Large intestine (tissue), 3 donors: ENCODE results near the gene TSPAN14. TPM values are rescaled to one million over a fixed set of nuclear protein-coding genes. Genes with fewer than 3 reads are reported as not detected.
A peak's percentile ranks its signal among the peaks of the same experiment; 100 is the strongest.

Experiments
- DNase-seq, 2 donors: peaks; one replicate each; pipeline versions ENCODE4 v3.0.0 to v3.0.0-alpha.2; 2013
- H3K27ac ChIP-seq: one replicate; pipeline ENCODE4 v1.5.1; 2013; ENCODE audit warnings: low read length
- H3K27me3 ChIP-seq: 2 replicates; pipeline ENCODE4 v1.6.1; 2013; ENCODE audit warnings: low read length; ENCODE audit not compliant: control insufficient read depth, insufficient read depth
- H3K36me3 ChIP-seq: 2 replicates; pipeline ENCODE4 v1.6.1; 2013; ENCODE audit warnings: low read length; ENCODE audit not compliant: control insufficient read depth, insufficient read depth
- H3K4me1 ChIP-seq: one replicate; pipeline ENCODE4 v1.6.1; 2013; ENCODE audit warnings: low read length; ENCODE audit not compliant: control insufficient read depth, insufficient read depth
- H3K4me3 ChIP-seq: one replicate; pipeline ENCODE4 v1.5.1; 2013; ENCODE audit warnings: low read length
- H3K9me3 ChIP-seq: one replicate; pipeline ENCODE4 v1.6.1; 2013; ENCODE audit warnings: mild to moderate bottlenecking, low read depth, low read length, moderate library complexity; ENCODE audit not compliant: control insufficient read depth
- WGBS: methylation state at CpG from one replicate; pipeline ENCODE4 v1.1.5; 2013; ENCODE audit warnings: low lambda C conversion rate; ENCODE audit not compliant: insufficient coverage; 5-methylcytosine and 5-hydroxymethylcytosine counted together
- polyA plus RNA-seq: library from polyadenylated mRNA; unstranded; fragments of 120-200 nt; gene quantifications from one replicate; pipeline ENCODE4 v1.2.1, GENCODE V29; 2013

The TSPAN14 gene
- polyA plus RNA-seq, 1 donor = 64.7 TPM

DNA sequence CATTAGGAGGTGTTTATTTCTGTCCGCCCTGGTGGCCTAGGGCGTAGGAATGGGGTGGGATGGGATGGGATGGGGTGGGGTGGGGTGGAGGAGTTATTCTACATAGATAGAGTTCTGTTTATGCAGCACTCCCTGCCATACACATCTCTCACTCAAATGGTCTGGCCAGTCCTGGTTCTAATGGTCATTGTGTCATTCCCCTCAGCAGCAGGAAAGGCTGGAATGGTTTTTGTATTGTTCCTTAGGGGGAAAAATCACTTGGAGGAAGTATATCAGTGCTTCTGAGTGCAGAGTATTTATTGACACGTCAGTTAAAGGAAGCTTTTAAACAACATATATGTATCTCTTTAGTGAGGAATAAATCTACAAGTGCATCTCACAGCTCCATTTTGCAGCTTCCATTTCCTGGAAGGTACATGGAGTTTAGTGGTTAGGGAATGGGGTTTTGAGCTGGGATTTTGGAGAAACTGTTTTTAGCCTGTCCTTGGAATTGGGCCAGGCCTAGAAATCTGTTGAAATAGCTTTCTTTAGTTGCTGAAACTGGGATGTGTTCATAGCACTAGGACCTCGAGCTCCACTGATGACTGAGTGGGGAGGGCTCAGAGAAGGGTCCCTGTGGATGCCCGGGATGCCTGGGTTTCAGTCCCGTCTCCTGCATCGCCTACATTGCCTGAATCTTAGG lies 8.3 kb downstream of the TSPAN14 start:
- no peak overlapping the region for H3K27ac ChIP-seq
- no peaks in the 10 kb centered on the region for H3K9me3 ChIP-seq
- WGBS = no CpG with 5 or more reads among the region's 7 CpGs
- no peak for DNase-seq
- H3K4me1 ChIP-seq = peaks cover 76% of the 10 kb centered on the region
- H3K27me3 ChIP-seq = no peaks in the 10 kb centered on the region
- H3K36me3 ChIP-seq = no peaks in the 10 kb centered on the region
- H3K4me3 ChIP-seq = no peak overlapping the region

DNA sequence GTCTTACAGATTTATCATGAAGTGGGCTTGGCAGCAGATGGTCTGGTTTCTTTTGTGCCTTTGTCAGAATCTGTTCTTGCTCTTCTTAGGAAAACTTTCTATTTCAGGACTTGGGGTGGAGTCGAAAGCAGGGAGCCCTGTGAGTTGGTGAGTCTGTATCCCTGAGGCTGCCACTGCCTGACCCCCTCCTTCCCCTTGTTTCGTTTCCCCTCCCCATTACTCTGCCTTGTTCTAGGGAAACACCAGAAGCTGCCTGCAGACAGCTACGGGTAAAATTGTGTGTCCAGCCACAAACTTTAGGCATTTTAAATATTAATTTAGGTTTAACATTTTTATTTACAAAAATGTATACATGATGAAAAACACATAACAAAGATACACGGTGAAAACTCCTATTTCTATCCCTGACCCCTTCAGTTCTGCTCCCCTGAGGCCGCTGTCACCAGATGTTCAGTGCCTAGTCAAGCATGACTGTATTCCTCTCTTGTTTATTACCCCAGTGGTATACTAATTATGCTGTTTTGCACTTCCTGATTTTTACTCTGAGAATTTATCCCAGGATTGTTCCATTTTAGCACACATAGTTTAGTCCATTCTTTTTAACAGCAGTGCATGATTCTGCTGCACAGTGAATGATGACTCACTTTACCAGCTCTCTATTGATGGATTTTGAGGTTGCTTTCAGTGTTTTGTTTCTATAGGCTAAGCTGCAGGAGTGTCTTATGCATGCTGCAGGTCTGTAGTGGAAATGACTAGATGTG lies 9.1 kb downstream of the TSPAN14 start:
- H3K4me1 ChIP-seq = peaks cover 70% of the 10 kb centered on the region
- no peak for DNase-seq
- H3K9me3 ChIP-seq = no peaks in the 10 kb centered on the region
- no peaks in the 10 kb centered on the region for H3K27me3 ChIP-seq
- no peak overlapping the region for H3K4me3 ChIP-seq
- H3K36me3 ChIP-seq = no peaks in the 10 kb centered on the region
- WGBS = 43% methylated on average over 2 of the region's 5 CpGs
- H3K27ac ChIP-seq = no peak overlapping the region

DNA sequence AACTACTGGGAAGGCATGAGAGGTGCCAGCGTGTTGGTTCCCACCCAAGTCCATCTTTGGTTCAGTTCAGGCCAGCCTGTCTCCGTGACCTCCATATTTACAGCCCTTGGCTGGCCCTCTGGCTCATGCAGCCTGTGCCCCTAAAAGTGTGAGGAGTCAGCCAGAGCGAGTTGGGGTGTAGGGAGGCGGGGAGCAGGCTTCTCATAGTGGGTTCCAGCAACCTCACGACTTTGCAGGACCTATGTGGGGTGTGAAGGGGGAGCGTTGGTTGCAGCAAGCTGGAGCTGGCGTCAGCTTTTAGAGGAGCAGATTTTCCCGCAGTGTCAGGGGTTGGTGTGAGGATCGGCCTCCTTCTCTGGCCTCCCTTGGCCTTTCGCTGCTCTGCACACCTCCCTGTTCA lies 9.8 kb downstream of the TSPAN14 start:
- H3K4me1 ChIP-seq = peaks cover 63% of the 10 kb centered on the region
- no peaks in the 10 kb centered on the region for H3K27me3 ChIP-seq
- no peak overlapping the region for H3K27ac ChIP-seq
- WGBS = no CpG with 5 or more reads among the region's 10 CpGs
- H3K36me3 ChIP-seq = peaks cover 5% of the 10 kb centered on the region
- no peak overlapping the region for H3K4me3 ChIP-seq
- H3K9me3 ChIP-seq = no peaks in the 10 kb centered on the region
- DNase-seq = no peak

DNA sequence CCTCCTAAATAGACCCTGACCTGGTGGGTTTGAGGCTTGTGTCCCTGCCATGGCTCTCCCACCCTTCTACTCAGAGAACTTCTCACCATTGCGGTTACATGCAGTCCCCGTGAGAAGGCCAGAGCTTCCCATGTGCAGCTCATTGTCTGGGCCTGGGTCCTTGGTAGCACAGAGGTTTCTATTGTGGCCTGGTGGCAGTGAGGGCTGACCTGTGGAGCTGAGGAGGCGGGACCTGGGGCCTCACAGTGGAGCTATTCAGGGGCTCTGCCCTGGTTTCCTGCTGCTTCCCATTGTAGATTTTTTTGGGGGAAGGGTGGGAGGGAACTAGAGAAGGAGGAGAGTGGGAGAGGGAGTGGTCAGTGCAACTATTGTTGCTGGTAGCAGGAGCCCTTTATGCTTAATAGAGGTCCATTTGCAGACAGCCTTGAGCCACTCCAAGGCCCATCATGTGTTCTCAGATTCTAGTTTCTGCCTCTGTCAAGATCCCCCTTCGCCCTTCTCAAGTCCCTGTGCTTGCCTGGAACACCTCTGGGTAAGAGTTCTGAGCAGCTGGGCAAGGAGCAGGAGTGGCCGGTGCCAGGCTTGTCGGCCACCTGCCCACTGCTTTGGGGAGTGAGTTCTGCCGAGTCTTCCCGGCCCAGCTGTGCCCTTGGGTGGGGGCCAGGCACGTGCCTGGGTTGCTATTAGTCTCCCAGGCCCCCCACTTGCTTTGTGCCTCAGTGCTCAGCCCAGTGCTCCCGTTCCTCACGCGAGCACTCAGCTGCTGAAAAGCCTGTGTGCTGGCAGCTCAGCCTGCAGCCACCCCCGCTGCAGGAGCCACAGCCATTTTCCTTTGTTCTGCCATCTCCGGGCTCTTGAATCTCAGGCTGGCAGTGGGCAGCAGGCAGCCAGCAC lies 10.7 kb downstream of the TSPAN14 start:
- no peak overlapping the region for H3K4me3 ChIP-seq
- DNase-seq = peak in 1 of 2 donors; percentile 35

DNA sequence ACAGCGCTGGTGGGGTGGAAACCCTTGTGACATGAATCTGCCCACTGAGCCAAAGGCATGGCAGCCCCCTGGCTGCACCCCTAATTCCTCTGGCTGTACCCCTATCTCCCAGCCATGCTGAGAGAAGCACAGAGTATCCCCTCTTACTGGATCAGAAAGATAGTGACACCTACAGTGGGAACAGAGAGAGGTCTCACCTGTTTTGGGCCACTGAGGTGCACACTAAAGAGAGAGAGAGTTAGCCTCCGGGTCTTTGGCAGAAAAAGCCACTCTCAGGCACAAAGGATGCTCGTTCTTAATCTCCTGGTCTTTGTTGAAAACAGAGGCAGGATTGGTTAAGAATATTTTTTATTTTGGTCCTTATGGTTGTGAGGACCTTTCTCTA lies 11.3 kb downstream of the TSPAN14 start:
- Histone ChIP-seq H3K27ac (peak overlapping the region; percentile 28), H3K27me3 (no peaks in the 10 kb centered on the region), H3K4me1 (peaks cover 50% of the 10 kb centered on the region), H3K36me3 (peaks cover 14% of the 10 kb centered on the region), H3K4me3 (no peak overlapping the region), H3K9me3 (no peaks in the 10 kb centered on the region)
- no CpG with 5 or more reads among the region's 3 CpGs for WGBS
- no peak for DNase-seq

More for the DNA sequence above, 10.7 kb downstream of the TSPAN14 start:
- H3K4me1 ChIP-seq = peaks cover 56% of the 10 kb centered on the region
- WGBS = no CpG with 5 or more reads among the region's 14 CpGs
- H3K9me3 ChIP-seq = no peaks in the 10 kb centered on the region
- H3K36me3 ChIP-seq = peaks cover 10% of the 10 kb centered on the region
- H3K27me3 ChIP-seq = no peaks in the 10 kb centered on the region
- peak overlapping the region; percentile 28 for H3K27ac ChIP-seq

DNA sequence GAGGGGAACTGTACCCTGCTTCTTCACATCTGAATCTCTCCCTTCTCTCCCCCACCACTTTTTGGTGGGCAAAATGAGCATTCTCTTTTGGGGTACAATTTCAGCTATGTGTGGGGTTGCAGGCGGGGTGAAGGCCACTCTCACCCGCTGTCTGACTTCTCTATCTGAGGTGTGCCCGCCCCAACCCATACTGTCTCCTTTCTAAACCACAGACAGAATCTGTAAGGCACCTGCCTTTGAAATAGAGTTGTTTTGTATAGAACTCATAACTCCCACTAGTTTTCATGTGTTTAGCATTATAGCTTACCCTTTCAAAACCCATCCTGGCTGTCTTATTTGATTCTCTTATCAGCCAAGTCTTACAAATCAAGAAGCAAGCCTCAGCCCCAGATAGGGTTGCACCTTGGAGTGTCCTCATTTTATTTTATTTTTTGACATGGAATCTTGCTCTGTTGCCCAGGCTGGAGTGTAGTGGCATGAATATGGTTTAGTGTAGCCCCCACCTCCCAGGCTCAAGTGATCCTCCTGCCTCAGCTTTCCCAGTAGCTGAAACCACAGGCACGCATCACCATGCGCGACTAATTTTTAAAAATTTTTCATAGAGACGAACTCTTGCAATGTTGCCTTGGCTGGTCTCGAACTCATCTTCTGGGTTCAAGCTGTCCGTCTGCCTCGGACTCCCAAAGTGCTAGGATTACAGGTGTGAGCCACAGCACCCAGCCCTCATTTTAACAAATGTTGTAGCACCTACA lies 11.9 kb downstream of the TSPAN14 start:
- 72% methylated on average over 2 of the region's 10 CpGs for WGBS
- peaks cover 20% of the 10 kb centered on the region for H3K36me3 ChIP-seq
- H3K4me3 ChIP-seq = no peak overlapping the region
- H3K27me3 ChIP-seq = no peaks in the 10 kb centered on the region
- H3K9me3 ChIP-seq = no peaks in the 10 kb centered on the region
- H3K27ac ChIP-seq = no peak overlapping the region
- DNase-seq = no peak
- H3K4me1 ChIP-seq = peaks cover 44% of the 10 kb centered on the region

DNA sequence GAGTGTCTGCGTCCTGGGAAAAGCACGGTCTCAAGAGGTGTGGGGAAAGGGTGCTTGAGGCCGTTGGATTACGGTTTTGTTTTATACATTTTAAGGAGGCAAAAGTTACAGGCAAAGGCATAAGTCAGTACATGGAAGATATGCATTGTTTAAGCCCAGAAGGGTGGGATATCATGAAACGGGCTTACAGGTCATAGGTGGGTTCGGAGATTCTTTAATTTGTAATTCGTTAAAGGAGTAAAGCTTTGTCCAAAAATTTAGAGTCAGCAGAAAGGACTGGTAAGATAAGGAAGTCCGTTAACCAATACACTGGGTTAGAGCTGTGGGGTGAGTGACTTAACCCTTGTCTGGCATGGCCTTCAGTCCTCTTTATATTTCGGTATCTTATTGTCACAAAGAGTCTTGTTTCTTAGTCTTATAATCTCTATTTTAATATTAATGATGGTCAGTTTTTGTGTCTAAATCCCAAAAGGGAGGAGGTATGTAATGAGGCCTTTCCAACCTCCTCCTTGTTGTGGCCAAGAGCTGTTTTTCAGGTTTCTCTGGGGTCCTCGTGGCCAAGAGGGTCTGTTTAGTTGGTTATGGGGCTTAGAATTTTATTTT lies 12.7 kb downstream of the TSPAN14 start:
- no peak for DNase-seq
- H3K27me3 ChIP-seq = no peaks in the 10 kb centered on the region
- H3K4me1 ChIP-seq = peaks cover 36% of the 10 kb centered on the region
- H3K36me3 ChIP-seq = peaks cover 25% of the 10 kb centered on the region
- H3K27ac ChIP-seq = no peak overlapping the region
- WGBS = 69% methylated on average over 3 of the region's 10 CpGs
- no peak overlapping the region for H3K4me3 ChIP-seq
- no peaks in the 10 kb centered on the region for H3K9me3 ChIP-seq

DNA sequence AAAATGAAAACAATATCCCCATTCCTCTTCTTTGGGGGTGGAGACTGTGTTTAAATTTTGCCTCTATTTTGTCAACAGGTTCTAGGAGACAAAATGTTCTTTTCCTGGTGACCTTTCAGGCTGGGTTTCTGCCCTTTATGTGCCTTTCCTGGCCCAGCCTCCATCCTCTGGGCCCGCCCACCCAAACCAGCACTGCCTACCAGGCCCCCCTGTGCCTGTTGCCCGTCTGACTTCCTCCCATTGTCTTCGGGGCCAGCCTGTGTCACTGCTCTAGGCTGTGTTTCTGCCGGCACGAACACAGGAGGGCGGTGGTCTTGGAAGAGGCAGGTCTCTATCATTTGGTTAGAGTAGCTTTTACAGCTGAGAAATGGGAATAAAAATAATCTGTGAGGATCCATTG lies 13.9 kb downstream of the TSPAN14 start:
- H3K4me3 ChIP-seq = no peak overlapping the region
- H3K36me3 ChIP-seq = peaks cover 29% of the 10 kb centered on the region
- H3K27me3 ChIP-seq = no peaks in the 10 kb centered on the region
- no peak for DNase-seq
- no peak overlapping the region for H3K27ac ChIP-seq
- H3K4me1 ChIP-seq = peaks cover 31% of the 10 kb centered on the region
- H3K9me3 ChIP-seq = no peaks in the 10 kb centered on the region
- no CpG with 5 or more reads among the region's 6 CpGs for WGBS

DNA sequence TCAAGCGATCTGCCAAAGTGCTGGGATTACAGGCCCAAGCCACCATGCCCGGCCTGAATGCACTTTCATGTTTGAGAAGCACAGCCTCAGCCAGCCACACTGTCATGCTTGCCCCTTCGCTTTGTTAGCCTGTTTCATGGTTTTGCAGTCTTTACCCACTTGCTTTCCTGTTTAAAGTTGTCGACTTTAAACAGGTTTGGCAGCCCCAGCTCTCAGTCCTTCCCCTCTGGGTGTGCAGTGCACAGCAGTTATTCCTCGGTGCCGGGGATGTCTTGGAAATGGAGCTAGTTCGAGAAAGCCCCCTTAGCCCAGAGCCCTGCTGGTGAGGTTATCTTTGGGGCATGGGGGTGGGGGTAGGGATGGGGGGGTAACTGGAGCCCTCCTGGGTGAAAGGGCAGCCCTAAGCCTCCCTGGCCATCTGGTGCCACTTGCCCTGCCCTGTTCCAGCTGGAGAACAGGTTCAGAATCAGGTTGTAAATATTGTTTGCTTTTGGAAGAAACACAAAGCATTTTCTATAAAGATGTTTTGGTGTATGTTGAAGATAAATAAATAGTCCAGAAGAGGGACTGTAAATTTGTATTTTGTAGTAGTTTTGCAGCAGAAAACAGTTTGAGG lies 14.8 kb downstream of the TSPAN14 start:
- Histone ChIP-seq H3K4me3 (no peak overlapping the region), H3K9me3 (no peaks in the 10 kb centered on the region), H3K27me3 (no peaks in the 10 kb centered on the region), H3K4me1 (peaks cover 26% of the 10 kb centered on the region), H3K36me3 (peaks cover 33% of the 10 kb centered on the region), H3K27ac (no peak overlapping the region)
- DNase-seq = no peak
- WGBS = no CpG with 5 or more reads among the region's 7 CpGs
